Umbilical cord (tissue), 2 donors: ENCODE data around the gene MUS81. TPM values are rescaled to one million over a fixed set of nuclear protein-coding genes. Genes with fewer than 3 reads are reported as not detected.
"Not testable (repeated sequence)": the region's sequence is repeated elsewhere in the genome, so short reads cannot be mapped to it uniquely, and the experiment has no call there.

ENCODE experiments used
- DNase-seq: peaks from one replicate; pipeline ENCODE4 v3.0.0-alpha.2; 2015; ENCODE audit warnings: low spot score
- total RNA-seq: library from RNA; depleted of rRNA; stranded (reverse); fragments of >200 nt; gene quantifications from one replicate; pipeline ENCODE4 v1.2.3, GENCODE V29; 2014; ENCODE audit warnings: low replicate concordance; ENCODE audit not compliant: insufficient read depth

The MUS81 gene
- total RNA-seq, 1 donor from 2014 or later = 38.3 TPM

DNA sequence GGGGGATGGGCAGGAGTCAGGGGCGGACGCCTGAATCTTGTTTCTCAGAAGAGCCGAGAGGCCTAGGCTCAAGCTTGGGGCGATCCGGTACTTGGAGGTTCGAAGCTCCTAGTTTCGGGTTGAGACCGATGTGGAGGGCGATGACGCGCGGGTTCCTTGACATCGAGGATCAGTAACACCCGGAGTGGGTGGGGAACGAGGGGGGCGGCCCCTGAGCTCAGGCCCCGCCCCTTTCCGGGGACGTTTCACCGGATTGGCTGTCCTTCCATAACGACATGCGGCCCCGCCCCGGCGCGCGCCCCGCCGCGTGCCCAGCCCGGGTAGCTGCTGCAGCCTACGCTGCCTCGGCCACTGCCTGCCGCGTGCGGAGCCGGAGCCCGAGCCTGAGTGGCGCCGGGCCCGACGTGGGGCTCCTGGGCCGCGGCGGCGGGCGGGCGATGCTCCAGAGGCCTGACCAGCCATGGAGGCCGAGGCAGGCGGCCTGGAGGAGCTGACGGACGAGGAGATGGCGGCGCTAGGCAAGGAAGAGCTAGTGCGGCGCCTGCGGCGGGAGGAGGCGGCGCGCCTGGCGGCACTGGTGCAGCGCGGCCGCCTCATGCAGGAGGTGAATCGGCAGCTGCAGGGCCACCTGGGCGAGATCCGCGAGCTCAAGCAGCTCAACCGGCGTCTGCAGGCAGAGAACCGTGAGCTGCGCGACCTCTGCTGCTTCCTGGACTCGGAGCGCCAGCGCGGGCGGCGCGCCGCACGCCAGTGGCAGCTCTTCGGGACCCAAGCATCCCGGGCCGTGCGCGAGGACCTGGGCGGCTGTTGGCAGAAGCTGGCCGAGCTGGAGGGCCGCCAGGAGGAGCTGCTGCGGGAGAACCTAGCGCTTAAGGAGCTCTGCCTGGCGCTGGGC lies 30.3 kb downstream of the MUS81 start, which contains the start of gene CCDC85B:
CCDC85B (plus strand) TSS at position 350 of the 895 bp plus-strand sequence; CDS start at position 461, 111 bp downstream.
- DNase-seq = peak; percentile 98

DNA sequence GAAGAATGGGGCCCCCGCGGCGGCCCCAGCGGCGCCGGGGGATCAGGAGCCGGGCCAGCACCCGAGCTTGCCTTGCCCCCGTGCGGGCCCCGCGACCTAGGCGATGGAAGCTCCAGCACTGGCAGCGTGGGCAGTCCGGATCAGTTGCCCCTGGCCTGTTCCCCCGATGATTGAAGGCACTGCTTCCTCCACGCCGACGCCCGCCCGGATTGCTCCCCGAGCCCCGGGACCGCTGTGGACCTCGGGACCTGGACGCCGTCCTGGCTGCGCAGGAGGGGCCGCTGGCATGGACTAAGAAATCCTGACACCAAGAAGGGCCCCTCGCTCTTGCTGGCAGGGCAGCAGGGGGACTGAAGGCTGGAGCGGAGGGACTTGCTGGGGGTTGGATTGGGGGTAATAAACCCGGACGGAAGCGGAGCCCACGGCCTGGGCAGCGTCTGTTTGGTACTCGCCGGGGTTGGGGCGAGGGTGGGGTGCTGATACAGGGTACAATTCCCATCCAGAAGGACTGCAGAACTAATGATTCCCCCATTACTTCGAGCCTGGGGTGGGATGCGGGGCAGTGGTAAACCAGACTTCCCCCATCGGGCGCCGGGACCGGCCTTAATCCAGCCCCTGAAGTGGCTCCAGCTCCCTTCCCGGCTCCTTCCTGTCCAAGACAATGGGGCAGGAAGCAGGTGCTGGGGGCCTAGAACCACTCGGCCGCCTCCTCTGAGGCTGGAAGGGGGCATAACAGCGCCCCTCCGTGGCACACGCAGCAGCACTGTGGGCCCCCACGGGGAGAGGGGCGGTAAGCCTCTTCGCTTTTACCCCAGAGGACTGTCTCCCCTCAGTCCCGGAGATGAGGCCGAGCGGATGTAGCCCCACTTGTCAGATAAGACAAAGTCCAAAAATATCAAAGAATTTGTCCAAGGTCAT lies 31.2 kb downstream of the MUS81 start:
- DNase-seq = no peak

DNA sequence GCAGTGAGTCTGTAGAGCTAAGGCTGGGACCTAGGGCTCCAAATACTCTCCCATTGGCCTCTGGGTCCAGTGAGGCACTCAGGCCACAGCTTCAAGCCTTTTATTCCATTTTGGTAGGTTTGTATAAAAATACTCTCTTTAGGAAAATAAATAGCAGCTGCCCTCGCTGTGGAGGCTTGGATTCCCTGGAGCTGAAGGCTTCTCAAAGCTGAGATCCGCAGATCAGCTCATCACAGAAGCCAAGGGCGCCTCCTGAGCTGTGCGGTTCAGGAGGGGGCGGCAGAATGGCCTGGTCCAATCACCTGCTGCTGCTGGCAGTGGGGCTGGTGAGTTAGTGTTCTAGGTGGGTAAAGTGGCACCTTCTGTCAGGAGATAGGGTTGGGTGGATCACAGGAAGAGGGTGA lies 31.9 kb downstream of the MUS81 start:
- DNase-seq = not testable (repeated sequence)

DNA sequence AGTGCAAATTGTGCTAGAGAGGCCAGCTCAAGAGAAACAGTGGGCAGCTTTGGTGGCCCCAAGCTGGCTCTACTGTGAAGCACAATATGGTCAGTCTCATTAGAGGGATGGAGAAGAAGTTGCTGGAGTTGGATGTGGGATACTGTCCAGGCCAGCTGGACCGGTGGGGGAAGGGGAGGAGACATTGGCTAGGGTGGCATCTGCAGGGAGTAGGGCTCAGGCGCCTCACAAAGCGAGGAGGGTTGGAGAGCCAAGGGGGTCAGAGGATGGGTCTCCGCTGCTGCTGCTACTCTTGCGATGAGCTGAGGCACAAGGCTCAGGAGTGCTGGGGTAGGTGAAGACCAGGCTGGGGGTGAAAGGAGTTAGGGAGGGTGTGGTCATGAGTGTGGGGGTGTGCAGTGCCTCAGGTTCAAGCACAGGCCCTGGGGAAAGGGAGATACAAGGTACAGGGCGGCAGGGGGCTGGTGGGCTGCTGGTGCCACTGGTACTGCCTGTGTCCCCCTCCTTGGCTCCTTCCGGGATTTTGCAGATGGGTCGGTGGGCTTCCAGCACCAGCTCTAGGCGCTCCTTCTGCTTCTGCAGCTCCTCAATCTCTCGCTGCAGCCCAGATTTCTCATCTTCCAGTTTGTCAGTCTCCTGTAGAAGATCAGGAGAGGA lies 32.6 kb downstream of the MUS81 start:
- DNase-seq = no peak

DNA sequence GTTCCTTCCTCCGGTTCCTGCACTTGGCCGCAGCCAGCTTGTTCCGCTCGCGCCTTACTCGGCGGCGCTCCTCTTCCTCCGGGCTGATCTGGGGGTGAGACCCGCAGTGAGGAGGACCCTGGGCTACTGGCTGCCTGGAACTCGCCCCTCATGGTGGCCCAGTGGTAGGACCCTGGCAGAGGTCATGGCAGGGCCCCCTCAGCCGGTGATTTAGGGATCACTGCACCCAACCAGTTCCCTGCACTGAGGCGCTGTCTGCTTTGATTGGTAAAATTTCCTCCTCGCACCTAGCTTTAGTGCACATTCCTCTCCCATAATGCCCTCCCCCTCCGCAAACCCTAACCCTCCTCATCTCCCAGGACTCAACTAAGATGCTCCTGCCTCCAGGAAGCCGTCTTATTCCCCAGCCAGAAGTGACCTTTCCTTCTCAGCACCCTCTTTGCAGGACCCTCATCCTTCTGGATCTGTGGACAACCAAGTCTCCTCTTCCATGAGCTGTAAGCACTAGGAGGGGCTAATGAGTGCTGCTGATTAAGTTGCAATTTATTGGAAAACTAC lies 33.9 kb downstream of the MUS81 start:
- no peak for DNase-seq

DNA sequence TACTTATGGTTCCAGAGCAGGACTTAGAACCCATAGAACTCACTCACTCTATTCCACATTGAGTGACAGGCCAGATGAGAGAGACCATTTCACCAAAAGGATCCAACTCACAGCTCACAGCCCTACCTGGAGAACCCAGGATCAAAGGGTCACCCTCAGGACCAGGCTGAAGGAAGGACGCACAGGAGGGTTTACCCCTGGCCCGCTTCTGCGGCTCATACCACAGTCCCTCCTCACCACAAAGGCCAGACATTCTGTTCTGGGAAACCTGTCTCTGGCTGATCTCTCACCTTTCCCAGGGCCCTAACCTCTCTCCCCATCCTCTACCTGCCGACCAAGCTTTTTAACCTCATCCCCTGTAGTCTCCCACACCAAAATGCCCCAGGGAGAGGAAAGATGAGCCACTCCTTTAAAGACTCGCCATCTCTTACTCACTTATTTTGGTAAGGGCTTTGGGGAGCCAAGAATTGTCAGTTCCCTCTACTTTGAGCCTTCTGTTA lies 35.3 kb downstream of the MUS81 start:
- DNase-seq = no peak

DNA sequence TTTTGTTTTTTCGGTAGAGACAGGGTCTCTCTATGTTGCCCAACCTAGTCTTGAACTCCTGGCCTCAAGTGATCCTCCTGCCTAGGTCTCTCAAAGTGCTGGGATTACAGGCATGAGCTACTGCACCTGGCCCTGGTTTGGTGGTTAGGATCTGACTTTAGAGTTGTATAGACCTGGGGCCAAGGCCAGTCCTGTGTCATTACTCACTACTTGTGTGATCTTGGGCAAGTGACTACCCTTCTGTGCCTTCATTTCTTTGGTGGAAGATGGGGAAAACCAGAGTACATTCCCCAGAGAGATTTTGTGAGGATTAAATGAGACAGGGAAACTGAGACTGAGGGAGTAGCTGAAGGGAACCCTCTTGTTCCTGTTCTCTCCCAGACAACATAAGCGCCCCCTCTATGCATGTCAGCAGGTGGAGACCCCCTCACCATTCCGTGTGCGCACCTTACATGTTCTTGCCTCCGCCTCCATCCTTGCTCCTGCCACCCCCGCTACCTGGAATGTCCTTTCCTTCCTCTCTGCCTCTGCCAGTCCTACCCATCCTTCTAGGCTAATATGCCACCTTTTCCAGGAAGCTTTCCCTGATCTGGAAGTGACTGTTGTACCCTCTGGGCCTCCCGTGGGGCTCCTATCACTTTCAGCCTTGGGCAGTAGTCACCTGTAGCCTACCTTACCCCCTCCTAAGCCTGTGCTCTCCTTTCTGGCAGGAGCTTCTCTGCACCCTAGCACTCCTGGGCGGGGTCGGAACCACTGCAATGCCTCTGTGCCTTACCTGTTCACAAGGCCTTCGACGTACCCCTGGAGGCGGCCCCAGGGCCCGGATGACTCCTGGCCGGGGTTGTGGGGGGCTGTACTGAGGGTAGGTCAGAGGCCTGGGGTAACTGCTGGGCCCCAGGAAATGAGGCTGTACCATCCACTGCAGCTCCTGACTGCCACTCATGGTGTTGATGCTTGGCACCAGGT lies 36.1 kb downstream of the MUS81 start:
- no peak for DNase-seq

DNA sequence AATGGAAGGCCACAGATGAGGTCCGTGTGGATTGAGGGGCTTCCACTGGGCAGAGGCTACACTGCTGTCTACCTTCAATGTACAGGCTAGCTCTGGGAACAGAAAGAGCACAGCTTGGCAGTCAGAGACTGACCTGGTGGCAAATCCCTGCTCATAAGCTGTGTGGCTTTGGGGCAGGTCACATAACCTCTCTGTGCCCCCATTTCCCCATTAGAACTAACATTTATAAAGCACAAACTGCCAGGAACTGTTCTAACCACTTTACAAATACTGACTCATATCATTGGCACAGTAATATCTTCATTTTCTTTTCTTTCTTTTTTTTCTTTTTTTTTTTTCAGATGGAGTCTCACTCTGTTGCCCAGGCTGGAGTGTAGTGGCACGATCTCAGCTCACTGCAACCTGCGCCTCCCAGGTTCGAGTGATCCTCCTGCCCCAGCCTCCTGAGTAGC lies 36.8 kb downstream of the MUS81 start:
- DNase-seq = no peak

DNA sequence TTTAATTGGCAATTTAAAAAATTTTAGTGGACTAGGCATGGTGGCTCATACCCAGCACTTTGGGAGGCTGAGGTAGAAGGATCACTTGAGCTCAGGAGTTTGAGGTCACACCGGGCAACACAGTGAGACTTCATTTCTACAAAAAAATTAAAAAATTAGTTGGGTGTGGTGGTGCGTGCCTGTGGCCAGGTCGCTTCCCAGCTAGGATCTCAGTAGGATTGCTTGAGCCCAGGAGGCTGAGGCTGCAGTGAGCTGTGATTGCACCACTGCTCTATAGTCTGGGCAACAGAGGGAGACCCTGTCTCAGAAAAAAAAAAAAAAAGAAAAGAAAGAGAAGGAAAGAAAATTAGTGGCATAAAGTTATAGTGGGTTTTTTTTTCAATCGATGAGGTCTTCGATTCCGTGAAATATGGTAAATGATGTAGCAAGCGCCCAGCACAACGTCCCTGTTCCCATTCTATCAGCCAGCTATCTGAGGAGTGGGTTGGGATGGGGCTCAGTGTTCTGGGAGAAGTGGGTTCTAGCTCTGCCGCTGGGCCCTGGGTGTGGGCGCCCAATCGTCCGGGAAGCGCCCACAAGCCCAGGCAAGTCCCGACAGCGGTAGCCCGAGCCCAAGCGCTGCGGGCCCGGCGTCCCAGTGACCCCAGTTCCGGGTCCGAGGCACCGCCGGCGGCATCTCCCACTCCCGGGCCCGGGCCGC lies 38.6 kb downstream of the MUS81 start:
- no peak for DNase-seq

DNA sequence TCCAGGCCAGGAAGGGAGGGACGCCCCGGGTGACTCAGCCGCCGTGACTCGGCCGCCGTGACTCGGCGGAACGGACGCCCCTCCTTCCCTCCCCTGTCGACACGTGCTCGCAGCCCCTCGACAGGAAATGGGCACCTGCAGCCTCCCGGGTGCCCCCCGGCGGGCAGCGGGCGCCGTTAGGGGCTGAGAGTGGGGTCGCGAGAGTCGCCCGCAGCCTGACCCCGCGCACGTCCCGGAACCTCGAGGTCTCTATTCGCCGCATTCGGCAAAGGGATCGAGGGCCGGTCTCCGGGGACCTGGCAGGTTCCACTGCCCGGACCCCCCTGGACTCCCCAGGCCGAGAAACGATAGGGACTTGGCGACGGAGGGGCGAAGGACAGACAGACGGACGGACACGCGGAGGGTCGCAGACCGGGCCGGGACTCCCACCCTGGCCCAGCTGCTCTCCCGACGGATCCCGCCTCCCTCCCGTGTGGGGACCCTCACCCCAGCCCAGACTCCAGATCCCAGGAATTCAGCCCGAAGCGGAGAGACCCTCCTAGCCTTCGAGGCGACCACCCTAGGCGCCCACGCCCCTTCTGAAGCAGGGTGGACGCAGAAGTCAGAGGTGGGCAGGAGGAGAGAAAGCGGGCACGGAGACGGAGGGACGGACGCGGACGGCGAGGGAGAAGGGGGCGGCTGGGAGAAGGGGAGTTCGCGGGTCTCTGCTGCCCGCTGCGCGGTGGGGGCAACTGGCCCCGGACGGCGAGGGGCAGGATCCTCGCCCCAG lies 39.3 kb downstream of the MUS81 start:
- DNase-seq = peak; percentile 42

DNA sequence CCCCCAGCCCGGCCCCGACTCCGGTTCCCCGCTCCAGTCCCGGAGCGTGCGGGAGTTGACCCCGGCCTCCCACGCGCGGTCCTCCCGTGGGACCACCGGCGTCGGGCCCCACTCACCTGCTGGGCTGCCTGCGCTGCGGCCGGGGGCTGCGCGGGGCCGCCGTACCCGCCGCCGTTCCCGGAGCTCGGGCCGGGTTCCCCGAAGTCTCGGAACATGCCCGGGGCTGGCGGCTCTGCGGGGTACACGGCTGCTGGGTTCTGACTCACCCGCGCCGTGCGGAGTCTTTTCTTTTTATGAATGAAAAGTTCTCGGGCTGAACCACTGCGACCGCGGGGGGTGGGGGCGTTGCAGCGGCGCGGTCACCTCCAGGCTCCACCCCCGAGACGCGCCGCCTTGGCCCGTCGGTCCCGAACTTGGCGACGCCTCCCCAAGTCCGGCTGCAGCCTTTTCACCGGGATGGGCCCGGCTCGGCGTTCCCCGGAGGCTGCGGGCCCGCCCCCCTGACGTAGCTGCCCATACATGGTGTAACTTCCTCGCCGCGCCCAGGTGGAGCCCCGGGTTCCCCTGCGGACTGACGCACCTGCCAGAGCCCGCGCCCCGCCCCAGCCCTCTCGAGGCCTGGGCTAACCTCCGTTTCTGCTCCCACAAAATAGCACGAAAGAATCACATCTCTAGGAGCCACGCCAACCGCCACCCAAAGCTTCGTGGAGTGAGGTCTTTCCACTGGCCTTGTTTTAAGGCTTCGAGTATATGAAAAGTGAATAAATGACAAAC lies 40.1 kb downstream of the MUS81 start, which contains the start of gene FOSL1:
FOSL1 (minus strand) TSS at position 264 of the 774 bp plus-strand sequence; CDS start at position 215, 49 bp downstream.
- DNase-seq = peak; percentile 71

DNA sequence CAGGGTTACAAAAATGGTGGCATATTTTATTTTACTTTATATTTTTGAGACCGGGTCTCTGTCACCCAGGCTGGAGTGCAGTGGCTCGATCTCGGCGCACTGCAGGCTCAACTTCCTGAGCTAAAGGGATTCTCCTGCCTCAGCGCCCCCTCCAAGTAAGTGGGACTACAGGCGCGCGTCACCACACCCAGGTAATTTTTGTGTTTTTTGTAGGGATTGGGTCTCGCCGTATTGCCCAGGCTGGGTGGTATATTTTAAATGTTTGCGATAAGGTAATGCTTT lies 40.6 kb downstream of the MUS81 start:
- no peak for DNase-seq

DNA sequence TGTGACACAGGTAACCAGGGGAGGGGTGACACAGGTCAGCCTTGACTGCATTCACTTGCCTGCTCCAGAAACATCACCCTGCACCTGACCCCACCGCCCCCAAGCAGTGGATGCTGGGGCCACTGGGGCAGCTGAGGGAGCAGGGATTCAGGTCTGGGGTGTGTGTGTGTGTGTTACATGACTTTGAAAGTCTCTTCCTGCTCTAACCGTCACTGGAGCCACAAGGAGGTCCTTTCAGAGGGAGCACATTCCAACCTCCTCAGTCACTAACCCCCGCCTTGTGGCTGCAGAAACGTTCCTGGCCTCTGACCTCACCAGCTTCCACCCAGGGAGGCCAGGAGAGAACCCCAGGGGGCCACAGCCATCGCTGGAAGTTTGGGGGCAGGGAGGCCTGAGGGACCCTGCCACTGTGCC lies 42.8 kb downstream of the MUS81 start:
- peak; percentile 39 for DNase-seq

DNA sequence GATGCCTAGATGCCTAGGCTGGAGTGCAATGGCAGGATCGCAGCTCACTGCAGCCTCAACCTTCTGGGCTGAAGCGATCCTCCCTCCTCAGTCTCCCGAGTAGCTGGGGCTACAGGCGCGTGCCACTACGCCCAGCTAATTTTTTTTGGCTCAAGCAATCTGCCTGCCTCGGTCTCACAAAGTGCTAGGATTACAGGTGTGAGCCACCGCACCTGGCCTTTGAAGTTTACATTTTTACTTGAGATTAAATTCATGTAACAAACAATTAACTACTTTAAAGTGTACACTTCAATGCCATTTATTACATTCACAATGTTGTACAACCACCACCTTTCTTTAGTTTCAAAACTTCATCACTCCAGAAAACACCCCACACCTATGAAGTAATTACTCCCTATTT lies 43.5 kb downstream of the MUS81 start:
- no peak for DNase-seq

DNA sequence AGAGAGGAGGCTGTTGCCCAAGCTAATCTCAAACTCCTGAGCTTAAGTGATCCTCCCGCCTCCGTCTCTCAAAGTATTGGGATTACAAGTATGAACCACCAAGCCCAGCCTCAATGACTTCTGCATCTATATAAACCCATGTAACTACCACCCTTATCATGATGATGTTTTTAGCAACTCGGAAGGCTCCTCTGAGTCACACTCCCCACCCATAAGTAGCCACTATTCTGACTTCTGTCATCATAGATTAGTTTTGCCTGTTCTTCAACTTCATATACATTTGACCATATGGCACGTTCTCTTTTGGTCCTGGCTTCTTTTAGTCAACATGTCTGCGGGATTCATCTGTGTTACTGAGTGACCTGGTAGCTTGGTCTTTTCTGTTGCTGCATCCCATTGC lies 46.4 kb downstream of the MUS81 start:
- DNase-seq = no peak

DNA sequence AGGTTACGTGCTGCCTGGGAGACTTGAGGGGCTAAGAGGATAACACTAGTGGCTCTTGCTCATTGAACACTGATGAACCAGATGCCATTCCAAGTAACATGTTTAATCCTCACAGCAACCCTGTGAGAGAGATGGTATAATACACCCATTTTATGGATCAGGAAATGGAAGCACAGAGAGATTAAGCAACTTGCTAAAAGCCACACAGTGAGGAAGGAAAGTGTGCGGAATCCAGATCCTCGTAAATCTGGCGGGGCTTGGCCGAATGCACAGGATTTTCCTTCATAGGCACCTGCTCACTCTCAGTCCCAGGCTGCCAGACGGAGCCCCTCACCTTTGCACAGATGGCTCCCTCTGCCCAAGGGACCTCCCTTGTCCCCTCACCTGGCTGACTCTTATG lies 47.6 kb downstream of the MUS81 start:
- DNase-seq = no peak

DNA sequence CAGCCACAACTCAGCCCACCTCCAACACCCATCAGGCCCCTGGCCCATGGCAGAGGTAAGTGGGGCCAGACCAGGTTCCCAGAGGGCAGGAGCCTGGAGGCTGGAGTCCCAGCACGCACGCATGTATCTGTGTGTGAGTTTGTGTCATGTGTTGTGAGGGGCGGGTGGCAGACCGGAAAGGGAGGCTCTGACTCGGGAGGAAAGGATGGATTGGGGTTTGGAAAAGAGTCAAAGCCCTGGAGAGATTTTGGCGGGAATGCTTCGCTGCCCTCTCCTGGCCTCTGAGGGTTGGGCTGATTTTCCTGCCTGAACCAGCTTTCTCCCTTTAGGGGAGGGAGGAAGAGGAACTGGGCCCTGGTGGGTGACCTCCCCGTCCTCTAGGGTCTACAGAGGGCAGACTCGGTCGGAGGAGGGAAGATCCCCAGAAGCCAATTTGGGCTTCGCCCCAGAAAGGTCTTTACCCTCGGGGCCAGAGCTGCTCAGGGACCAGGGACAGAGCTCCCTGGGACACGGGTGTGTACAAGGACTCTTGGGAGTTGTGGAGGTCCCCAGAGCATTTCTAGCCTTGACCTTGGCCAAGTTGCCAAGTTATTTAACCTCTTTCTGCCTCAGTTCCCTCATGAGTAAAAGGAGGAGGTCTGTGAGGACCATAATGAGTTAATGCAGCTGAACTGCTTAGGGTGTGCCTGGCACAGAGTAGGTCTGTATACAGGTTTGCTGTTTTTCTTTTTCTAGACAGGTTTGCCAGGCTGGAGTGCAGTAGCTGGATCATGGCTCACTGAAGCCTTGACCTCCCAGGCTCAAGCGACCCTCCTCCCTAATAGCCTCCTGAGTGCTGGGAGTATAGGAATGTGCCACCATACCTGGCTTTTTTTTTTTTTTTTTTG lies 51.7 kb downstream of the MUS81 start:
- peak; percentile 89 for DNase-seq
